ENCODE data around the gene ARHGAP25. TPM values are rescaled to one million over a fixed set of nuclear protein-coding genes. Genes with fewer than 3 reads are reported as not detected.

ARHGAP25 gene
- total RNA-seq, 1 donor from 2014 or later = 9.6 TPM

Other genes with a start within 250 kb of the ARHGAP25 start
- gene PROKR1, start 91.2 kb upstream of the ARHGAP25 start, total RNA-seq = not detected
- gene BMP10, start 136.6 kb downstream of the ARHGAP25 start, total RNA-seq = not detected
- gene GKN2, start 218.1 kb downstream of the ARHGAP25 start, total RNA-seq = not detected
- not detected for gene GKN1, start 239.8 kb downstream of the ARHGAP25 start, total RNA-seq

Data from vagina (tissue), 1 donor.